ENCODE measurements around the gene MFSD8.
"Not testable (repeated sequence)": the region's sequence is repeated elsewhere in the genome, so short reads cannot be mapped to it uniquely, and the experiment has no call there.

DNA sequence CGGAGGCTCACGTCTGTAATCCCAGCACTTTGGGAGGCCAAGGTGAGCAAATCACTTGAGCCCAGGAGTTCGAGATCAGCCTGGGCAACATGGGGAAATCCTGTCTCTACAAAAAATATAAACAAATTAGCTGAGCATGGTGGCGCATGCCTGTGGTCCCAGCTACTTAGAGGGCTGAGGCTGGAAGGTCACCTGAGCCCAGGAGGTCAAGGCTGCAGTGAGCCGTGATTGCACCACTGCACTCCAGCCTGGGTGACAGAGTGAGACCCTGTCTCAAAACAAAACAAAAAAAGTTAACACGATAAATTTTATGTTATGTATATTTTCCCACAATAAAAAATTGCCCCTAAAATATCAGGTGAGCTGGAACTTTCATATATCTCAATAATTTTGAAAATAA, 33.1 kb downstream of the MFSD8 start:
- TF ChIP-seq, protein P1, sequence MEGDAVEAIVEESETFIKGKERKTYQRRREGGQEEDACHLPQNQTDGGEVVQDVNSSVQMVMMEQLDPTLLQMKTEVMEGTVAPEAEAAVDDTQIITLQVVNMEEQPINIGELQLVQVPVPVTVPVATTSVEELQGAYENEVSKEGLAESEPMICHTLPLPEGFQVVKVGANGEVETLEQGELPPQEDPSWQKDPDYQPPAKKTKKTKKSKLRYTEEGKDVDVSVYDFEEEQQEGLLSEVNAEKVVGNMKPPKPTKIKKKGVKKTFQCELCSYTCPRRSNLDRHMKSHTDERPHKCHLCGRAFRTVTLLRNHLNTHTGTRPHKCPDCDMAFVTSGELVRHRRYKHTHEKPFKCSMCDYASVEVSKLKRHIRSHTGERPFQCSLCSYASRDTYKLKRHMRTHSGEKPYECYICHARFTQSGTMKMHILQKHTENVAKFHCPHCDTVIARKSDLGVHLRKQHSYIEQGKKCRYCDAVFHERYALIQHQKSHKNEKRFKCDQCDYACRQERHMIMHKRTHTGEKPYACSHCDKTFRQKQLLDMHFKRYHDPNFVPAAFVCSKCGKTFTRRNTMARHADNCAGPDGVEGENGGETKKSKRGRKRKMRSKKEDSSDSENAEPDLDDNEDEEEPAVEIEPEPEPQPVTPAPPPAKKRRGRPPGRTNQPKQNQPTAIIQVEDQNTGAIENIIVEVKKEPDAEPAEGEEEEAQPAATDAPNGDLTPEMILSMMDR (optimal IDR thresholded peaks at IDR 0.05 in 1 of 3, IDR thresholded peaks at IDR 0.05 in 1 of 3, conservative IDR thresholded peaks at IDR 0.05 in 1 of 3; ENCODE audit: extremely low read depth in 1 of 3, insufficient read depth in 2 of 3, low read length in 3 of 3), result not testable (repeated sequence)
- not testable (repeated sequence) for TF ChIP-seq EZH2 (IDR thresholded peaks at IDR 0.05; ENCODE audit: low read length)
